GM12878 (cell line): ENCODE data around the gene HJURP. TPM values are rescaled to one million over a fixed set of nuclear protein-coding genes. Genes with fewer than 3 reads are reported as not detected.

Experiments used
- ATAC-seq: fragments of 200-7000 bp; cut with Tn5 transposase; 3 replicates; pipeline ENCODE4 v1.9.1; 2020; ENCODE audit warnings: mild to moderate bottlenecking, moderate library complexity
- BruUV-seq: library from RNA; stranded (reverse); fragments of 400-500 nt; replicated peaks from 2 replicates; lab custom pipeline; 2021; lab: Mats Ljungman, UMichigan
- CTCF ChIA-PET: fragments of 300-600 bp; sonication (Branson Sonifier 250); formaldehyde crosslinking; extraction: SDS; loops from one replicate; lab custom pipeline; 2021; ENCODE audit warnings: inconsistent platforms; lab: Yijun Ruan, JAX
- POLR2A ChIA-PET: fragments of 350-600 bp; formaldehyde crosslinking; extraction: SDS; loops from one replicate; lab custom pipeline; 2021; ENCODE audit warnings: inconsistent platforms; lab: Charles Lee
- RAD21 ChIA-PET: fragments of 300-600 bp; sonication (Branson Sonifier 250); formaldehyde crosslinking; loops from one replicate; lab custom pipeline; 2023; ENCODE audit warnings: antibody characterized with exemption; ENCODE audit not compliant: unreplicated experiment; lab: Charles Lee
- SMC1A ChIA-PET: fragments of 300-600 bp; sonication (Branson Sonifier 250); formaldehyde crosslinking; loops from one replicate; lab custom pipeline; 2023; ENCODE audit not compliant: unreplicated experiment, uncharacterized antibody; lab: Charles Lee
- DNase-seq: peaks from one replicate; pipeline ENCODE4 v3.0.0-alpha.2; 2011; ENCODE audit warnings: low read depth, low spot score
- FAIRE-seq: peaks from 3 replicates; lab custom pipeline; 2011; peaks lifted over from hg19 to GRCh38; lab: Jason Lieb, UNC
- H2AFZ ChIP-seq: 2 replicates; pipeline ENCODE4 v1.6.0; 2011; ENCODE audit warnings: low read depth, low read length, control low read depth; ENCODE audit not compliant: control insufficient read depth
- H3K27ac ChIP-seq: 2 replicates; pipeline ENCODE4 v1.5.1; 2011; ENCODE audit warnings: control low read depth; ENCODE audit not compliant: control insufficient read depth, insufficient read depth
- H3K27me3 ChIP-seq, 2 experiments: replicated peaks in 1 of 2; 2 replicates each; pipeline versions ENCODE4 v1.6.0 to v1.6.1; 2011; ENCODE audit warnings: low read length in 1 of 2; ENCODE audit not compliant: control insufficient read depth in 2 of 2, insufficient read depth in 2 of 2
- H3K36me3 ChIP-seq, 2 experiments: 2 replicates each; pipeline ENCODE4 v1.5.1; 2011; ENCODE audit warnings: low read length in 1 of 2; ENCODE audit not compliant: control insufficient read depth in 2 of 2, insufficient read depth in 2 of 2
- H3K4me1 ChIP-seq: 2 replicates; pipeline ENCODE4 v1.6.1; 2011; ENCODE audit warnings: mild to moderate bottlenecking, low read length, moderate library complexity, mixed read lengths; ENCODE audit not compliant: control insufficient read depth, insufficient read depth
- H3K4me2 ChIP-seq: 2 replicates; pipeline ENCODE4 v1.6.0; 2011; ENCODE audit warnings: control low read depth; ENCODE audit not compliant: control insufficient read depth, insufficient read depth
- H3K4me3 ChIP-seq: fragments of 200-600 bp; sonication (generic); 2 replicates; pipeline ENCODE4 v1.5.1; 2016
- H3K79me2 ChIP-seq: 2 replicates; pipeline ENCODE4 v1.6.0; 2011; ENCODE audit warnings: low read length; ENCODE audit not compliant: control insufficient read depth, insufficient read depth
- H3K9ac ChIP-seq: 2 replicates; pipeline ENCODE4 v1.8.0; 2011; ENCODE audit warnings: low read length, control low read depth, mixed read lengths; ENCODE audit not compliant: control insufficient read depth, insufficient read depth
- H3K9me3 ChIP-seq: replicated peaks from 3 replicates; pipeline ENCODE4 v1.5.1; 2011; ENCODE audit warnings: mild to moderate bottlenecking, low read length; ENCODE audit not compliant: control insufficient read depth, insufficient read depth
- H4K20me1 ChIP-seq: 2 replicates; pipeline ENCODE4 v1.6.0; 2011; ENCODE audit not compliant: control insufficient read depth, insufficient read depth
- CTCF ChIP-seq, 3 experiments: IDR thresholded peaks in 2 of 3; conservative IDR thresholded peaks in 1 of 3; 2 replicates each; pipeline ENCODE4 v1.5.1; 2011; ENCODE audit warnings: low read depth in 3 of 3, low read length in 3 of 3, mild to moderate bottlenecking in 3 of 3, control low read depth in 2 of 3, moderate library complexity in 2 of 3, inconsistent platforms in 1 of 3, mixed read lengths in 1 of 3; ENCODE audit not compliant: control insufficient read depth in 2 of 3, insufficient read depth in 1 of 3; ENCODE audit errors: extremely low read depth in 1 of 3
- EED ChIP-seq: sonication (generic); IDR thresholded peaks from 2 replicates; pipeline ENCODE4 v1.6.1; 2016; ENCODE audit warnings: antibody characterized with exemption, low read depth
- GABPA ChIP-seq: IDR thresholded peaks from 2 replicates; pipeline ENCODE4 v1.6.1; 2014; ENCODE audit warnings: antibody characterized with exemption, low read depth, mild to moderate bottlenecking, inconsistent platforms
- MAX ChIP-seq: IDR thresholded peaks from 2 replicates; pipeline ENCODE4 v1.6.1; 2012; ENCODE audit warnings: low read depth, low read length, improper control_type of control experiment
- RFX5 ChIP-seq: IDR thresholded peaks from 2 replicates; pipeline ENCODE4 v1.6.1; 2011; ENCODE audit warnings: low read depth, low read length, improper control_type of control experiment
- SREBF2 ChIP-seq: IDR thresholded peaks from 2 replicates; pipeline ENCODE4 v1.6.1; 2012; ENCODE audit warnings: mild to moderate bottlenecking, low read length
- TCF3 ChIP-seq: IDR thresholded peaks from 2 replicates; pipeline ENCODE4 v1.6.1; 2012; ENCODE audit warnings: low read depth, mild to moderate bottlenecking, low read length, borderline replicate concordance; ENCODE audit not compliant: insufficient read depth
- TCF7 ChIP-seq: IDR thresholded peaks from 2 replicates; pipeline ENCODE4 v1.6.1; 2014; ENCODE audit warnings: antibody characterized with exemption, borderline replicate concordance
- ZBTB11 ChIP-seq: fragments of 450-650 bp; formaldehyde crosslinking; IDR thresholded peaks from 2 replicates; pipeline ENCODE4 v1.5.0; 2022; ENCODE audit warnings: mild to moderate bottlenecking, missing genetic modification characterization
- WGBS: methylation state at CpG from one replicate; pipeline ENCODE4 v1.1.6; 2016; ENCODE audit warnings: low lambda C conversion rate; ENCODE audit not compliant: insufficient replicate concordance, insufficient coverage; ENCODE audit errors: missing lambda C conversion rate; 5-methylcytosine and 5-hydroxymethylcytosine counted together
- in situ Hi-C: fragments of 300-500 bp; cut with MboI; formaldehyde crosslinking; loops from 9 replicates; pipeline ENCODE4 v1.14.3; 2018; ENCODE audit warnings: mixed read lengths
- intact Hi-C: fragments of 100-400 bp; cut with micrococcal nuclease; formaldehyde crosslinking; loops from one replicate; pipeline ENCODE4 v1.14.2; 2022; ENCODE audit not compliant: unreplicated experiment
- polyA plus RNA-seq, 11 experiments: library from polyadenylated mRNA; depleted of rRNA in 4 of 11; unstranded in 6 of 11; stranded (reverse) in 5 of 11; fragments of >200 nt; fragmentation: Nextera tagmentation in 4 of 11; fragmentation: Illumina TruSeq in 1 of 11; extraction: Ambion mirVana in 4 of 11; extraction: Trizol in 1 of 11; gene quantifications; 1 replicate in 1 of 11; 2 replicates in 10 of 11; pipeline versions ENCODE4 v1.2.1 to v1.2.3, GENCODE V29; 2011 to 2016; ENCODE audit warnings: inconsistent platforms in 2 of 11, missing spikeins in 2 of 11, low read depth in 1 of 11
- total RNA-seq, 4 experiments: library from RNA; depleted of rRNA in 3 of 4; stranded (reverse); fragments of >200 nt in 3 of 4; fragmentation: Illumina TruSeq in 1 of 4; extraction: Trizol in 1 of 4; gene quantifications; 2 replicates each; pipeline versions ENCODE4 v1.2.1 to v1.2.3, GENCODE V29; 2013 to 2021

Gene HJURP
- total and polyA plus RNA-seq, 10 of the 15 experiments (the other 5 are each of a cell fraction or from before 2014, with no cell fraction given) = 12.7 to 68.9 (median 44.4) TPM

GRCh38 chr2:233800208-233800607 is 54.1 kb downstream of the HJURP start:
- Histone ChIP-seq H3K27me3 (no peaks in the 10 kb centered on the region; a peak in 1 of 4 replicates), H3K4me3 (no peak overlapping the region)
- TF ChIP-seq GABPA (no peak), TCF3 (no peak), MAX (no peak), ZBTB11 (CRISPR knock-in tag) (no peak), TCF7 (no peak), EED (no peak), SREBF2 (no peak), CTCF (IDR thresholded peaks at IDR 0.05 in 2 of 3, conservative IDR thresholded peaks at IDR 0.05 in 1 of 3; ENCODE audit: control insufficient read depth in 2 of 3, extremely low read depth in 1 of 3, insufficient read depth in 1 of 3, low read depth in 3 of 3, low read length in 3 of 3) (no peak), RFX5 (no peak)
- TF ChIP-seq, all 136 proteins: peak for 0
- 15% methylated on average over 7 of the region's 7 CpGs for WGBS
- ChIA-PET POLR2A (no interaction called here), RAD21 (no interaction called here), CTCF (no interaction called here), SMC1A (no interaction called here)
- Histone ChIP-seq H3K79me2 (no peaks in the 10 kb centered on the region), H3K4me2 (no peak overlapping the region), H3K9me3 (no peaks in the 10 kb centered on the region), H3K36me3 (no peaks in the 10 kb centered on the region), H3K9ac (no peak overlapping the region), H2AFZ (no peak overlapping the region), H4K20me1 (no peaks in the 10 kb centered on the region), H3K27ac (no peak overlapping the region), H3K4me1 (no peaks in the 10 kb centered on the region)
- BruUV-seq = no TSS peak
- FAIRE-seq (no peak), ATAC-seq (no peak), DNase-seq (no peak)
- intact Hi-C loops (no loop called here), in situ Hi-C loops (no loop called here)
